Spleen (tissue), 11 donors: ENCODE measurements around the gene SHOC2. TPM values are rescaled to one million over a fixed set of nuclear protein-coding genes. Genes with fewer than 3 reads are reported as not detected.

ENCODE experiments used
- DNase-seq: peaks from one replicate; pipeline ENCODE4 v3.0.0-alpha.2; 2020
- H3K27ac ChIP-seq, 8 donors: fragments of 200-600 bp; sonication (generic) in 7 of 8; 1 replicate in 4 of 8; 2 replicates in 4 of 8; pipeline versions ENCODE4 v1.5.0 to v1.8.0; 2016 to 2021; ENCODE audit warnings: inconsistent platforms in 4 of 8, mild to moderate bottlenecking in 4 of 8, moderate library complexity in 1 of 8
- H3K27me3 ChIP-seq, 7 donors: fragments of 200-600 bp; sonication (generic) in 6 of 7; replicated peaks in 1 of 7; 1 replicate in 4 of 7; 2 replicates in 3 of 7; pipeline versions ENCODE4 v1.5.0 to v1.8.0; 2016 to 2021; ENCODE audit warnings: inconsistent platforms in 3 of 7, mild to moderate bottlenecking in 1 of 7
- H3K36me3 ChIP-seq, 6 donors: fragments of 200-600 bp; sonication (generic) in 5 of 6; 1 replicate in 4 of 6; 2 replicates in 2 of 6; pipeline versions ENCODE4 v1.5.0 to v1.8.0; 2016 to 2021; ENCODE audit warnings: inconsistent platforms in 2 of 6
- H3K4me1 ChIP-seq, 6 donors: fragments of 200-600 bp; sonication (generic) in 5 of 6; 1 replicate in 3 of 6; 2 replicates in 3 of 6; pipeline versions ENCODE4 v1.5.0 to v1.8.0; 2016 to 2021; ENCODE audit warnings: inconsistent platforms in 3 of 6
- H3K4me3 ChIP-seq, 8 donors: fragments of 200-600 bp; sonication (generic) in 7 of 8; 1 replicate in 4 of 8; 2 replicates in 4 of 8; pipeline versions ENCODE4 v1.5.0 to v1.8.0; 2016 to 2021; ENCODE audit warnings: inconsistent platforms in 4 of 8, mild to moderate bottlenecking in 4 of 8, moderate library complexity in 2 of 8
- H3K9me3 ChIP-seq, 8 donors: fragments of 200-600 bp; sonication (generic) in 7 of 8; 1 replicate in 4 of 8; 2 replicates in 4 of 8; pipeline versions ENCODE4 v1.5.0 to v1.8.0; 2016 to 2021; ENCODE audit warnings: inconsistent platforms in 4 of 8
- POLR2A ChIP-seq, 3 donors: fragments of 450-650 bp; IDR thresholded peaks; one replicate each; pipeline ENCODE4 v1.5.1; 2017; ENCODE audit warnings: antibody characterized with exemption in 3 of 3, mild to moderate bottlenecking in 1 of 3
- POLR2AphosphoS5 ChIP-seq, 3 donors: sonication (generic); formaldehyde crosslinking; IDR thresholded peaks; one replicate each; pipeline ENCODE4 v1.5.1; 2017; ENCODE audit warnings: antibody characterized with exemption in 3 of 3
- WGBS, 5 donors: extraction: QIAGEN DNeasy Blood & Tissue Kit in 3 of 5; methylation state at CpG; one replicate each; pipeline versions ENCODE4 v1.1.5 to v1.1.7; 2013 to 2018; 5-methylcytosine and 5-hydroxymethylcytosine counted together
- intact Hi-C: fragments of 100-400 bp; cut with DNase I; formaldehyde crosslinking; loops from one replicate; pipeline ENCODE4 v1.15.0; 2023; ENCODE audit warnings: low total_unique reads
- polyA plus RNA-seq, 3 donors: library from polyadenylated mRNA; stranded (reverse); fragments of 200-250 nt; gene quantifications; one replicate each; pipeline ENCODE4 v1.2.1, GENCODE V29; 2013
- total RNA-seq, 7 donors: library from RNA; depleted of rRNA in 3 of 7; stranded (reverse); fragments of >200 nt in 3 of 7; fragmentation: NEBNext Ultra II Directional in 4 of 7; extraction: Animal tissue kit (Norgen Biotek cat#: 25700) in 4 of 7; gene quantifications; one replicate each; pipeline versions ENCODE4 v1.1.0 to v1.2.1, GENCODE V29; 2016 to 2021
- TF ChIP-seq, protein P1 (sequence below), 11 experiments: fragments of 200-600 bp in 7 of 11; fragments of 450-650 bp in 4 of 11; sonication (generic) in 4 of 11; IDR thresholded peaks in 8 of 11; conservative IDR thresholded peaks in 3 of 11; 1 replicate in 7 of 11; 2 replicates in 4 of 11; pipeline versions ENCODE4 v1.4.0 to v1.8.0; 2016 to 2021; ENCODE audit warnings: antibody characterized with exemption in 11 of 11, inconsistent platforms in 4 of 11, mild to moderate bottlenecking in 1 of 11
- donor health status: healthy with polysubstance abuse.
- donor health status: DM: no; HTN: no; CAD: no; lungs with moderate emphysema.
- donor health status: DM: no; HTN: no; CAD: no.
- donor health status: Bipolar disorder and iron deficiency.
- donor health status: healthy.
- donor health status: DM: no; HTN: no; CAD: no.
- donor health status: DM: yes; HTN: yes; CAD: no.

Gene SHOC2
- total and polyA plus RNA-seq, 10 donors = 17.6 to 80.4 (median 64.6) TPM

- peak; percentile 97 for DNase-seq
- Histone ChIP-seq H3K36me3 (peaks cover 0 to 19% (median 1%) of the 10 kb centered on the region in 6 donors), H3K4me1 (peaks cover 54 to 88% (median 78%) of the 10 kb centered on the region in 6 donors), H3K27ac (peak overlapping the region; percentile 96 to 100 (median 99)), H3K9me3 (no peaks in the 10 kb centered on the region), H3K4me3 (peak overlapping the region; percentile 78 to 96 (median 90)), H3K27me3 (no peaks in the 10 kb centered on the region)
- 0% methylated on average over 34 to 70 of the region's 70 CpGs for WGBS, 5 donors
- TF ChIP-seq POLR2A (IDR thresholded peaks at IDR 0.05) (no peak), POLR2AphosphoS5 (IDR thresholded peaks at IDR 0.05) (peak in 2 of 3 donors; percentile 2 to 61)
- TF ChIP-seq, protein P1, sequence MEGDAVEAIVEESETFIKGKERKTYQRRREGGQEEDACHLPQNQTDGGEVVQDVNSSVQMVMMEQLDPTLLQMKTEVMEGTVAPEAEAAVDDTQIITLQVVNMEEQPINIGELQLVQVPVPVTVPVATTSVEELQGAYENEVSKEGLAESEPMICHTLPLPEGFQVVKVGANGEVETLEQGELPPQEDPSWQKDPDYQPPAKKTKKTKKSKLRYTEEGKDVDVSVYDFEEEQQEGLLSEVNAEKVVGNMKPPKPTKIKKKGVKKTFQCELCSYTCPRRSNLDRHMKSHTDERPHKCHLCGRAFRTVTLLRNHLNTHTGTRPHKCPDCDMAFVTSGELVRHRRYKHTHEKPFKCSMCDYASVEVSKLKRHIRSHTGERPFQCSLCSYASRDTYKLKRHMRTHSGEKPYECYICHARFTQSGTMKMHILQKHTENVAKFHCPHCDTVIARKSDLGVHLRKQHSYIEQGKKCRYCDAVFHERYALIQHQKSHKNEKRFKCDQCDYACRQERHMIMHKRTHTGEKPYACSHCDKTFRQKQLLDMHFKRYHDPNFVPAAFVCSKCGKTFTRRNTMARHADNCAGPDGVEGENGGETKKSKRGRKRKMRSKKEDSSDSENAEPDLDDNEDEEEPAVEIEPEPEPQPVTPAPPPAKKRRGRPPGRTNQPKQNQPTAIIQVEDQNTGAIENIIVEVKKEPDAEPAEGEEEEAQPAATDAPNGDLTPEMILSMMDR (IDR thresholded peaks at IDR 0.05 in 8 of 11, conservative IDR thresholded peaks at IDR 0.05 in 3 of 11) = peak in 3 of 11 experiments; percentile 3 to 36 (median 9)
- intact Hi-C loops = loop anchor here (5.0 kb wide), 1 partner anchor 70 kb away; no protein-coding TSS in a partner anchor
Observed at GRCh38 chr10:110872145-110872983, 47.0 kb upstream of the SHOC2 start.

DNA sequence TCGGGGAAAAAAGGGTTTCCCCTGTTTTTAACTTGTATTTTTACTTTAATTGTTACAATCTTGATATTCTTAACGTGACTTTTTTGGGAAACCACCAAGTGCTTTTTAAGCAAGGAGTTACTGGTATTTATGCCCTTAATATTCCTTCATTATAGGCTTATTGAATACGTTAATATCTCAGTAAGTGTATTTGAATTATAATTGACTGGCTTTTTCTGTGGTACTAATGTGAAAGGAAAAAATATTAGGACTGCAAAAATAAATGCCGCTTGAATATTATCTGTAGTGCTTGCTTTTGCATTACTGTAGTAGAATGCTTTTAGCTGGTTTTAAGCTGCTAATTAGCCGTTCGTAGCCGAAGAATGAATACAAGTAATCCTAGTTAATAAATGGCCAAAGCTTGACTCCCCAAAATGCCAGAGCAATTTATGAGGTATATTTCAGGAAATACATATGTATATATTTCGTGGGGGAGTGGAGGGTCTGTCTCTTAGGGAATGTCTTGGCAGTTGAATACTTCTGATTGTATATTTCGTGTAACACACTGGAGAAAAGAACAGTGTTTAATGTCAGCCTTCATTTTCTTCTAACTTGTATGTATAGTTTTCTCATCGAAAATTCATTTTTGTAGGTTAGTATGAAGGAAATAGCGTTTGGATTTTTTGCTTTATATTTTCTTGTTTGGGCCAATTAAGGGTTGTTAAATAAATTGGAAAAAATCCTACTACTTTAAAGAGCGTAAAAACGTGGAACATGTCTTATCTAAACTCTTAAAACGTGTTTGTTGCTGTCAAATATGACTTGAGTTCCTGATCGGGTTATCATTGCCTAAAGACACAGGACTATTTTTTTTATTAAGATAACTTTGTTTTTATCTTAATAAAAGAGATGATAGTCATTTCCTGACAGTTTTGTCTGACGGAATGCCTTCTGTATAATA lies 46.1 kb upstream of the SHOC2 start:
- no peak for DNase-seq
- H3K36me3 ChIP-seq = peaks cover 0 to 28% (median 8%) of the 10 kb centered on the region in 6 donors
- no peaks in the 10 kb centered on the region for H3K9me3 ChIP-seq
- H3K27me3 ChIP-seq = no peaks in the 10 kb centered on the region
- H3K4me1 ChIP-seq = peaks cover 48 to 88% (median 74%) of the 10 kb centered on the region in 6 donors
- intact Hi-C loops = loop anchor here (5.0 kb wide), 1 partner anchor 71 kb away; no protein-coding TSS in a partner anchor
- TF ChIP-seq, protein P1 (IDR thresholded peaks at IDR 0.05 in 8 of 11, conservative IDR thresholded peaks at IDR 0.05 in 3 of 11) = no peak
- TF ChIP-seq POLR2A (IDR thresholded peaks at IDR 0.05) (no peak), POLR2AphosphoS5 (IDR thresholded peaks at IDR 0.05) (no peak)
- H3K27ac ChIP-seq = peak overlapping the region; percentile 96 to 100 (median 99)
- 3 to 7% (median 5%) methylated on average over 16 of the region's 16 CpGs for WGBS, 5 donors
- H3K4me3 ChIP-seq = peak overlapping the region; percentile 78 to 96 (median 90)

DNA sequence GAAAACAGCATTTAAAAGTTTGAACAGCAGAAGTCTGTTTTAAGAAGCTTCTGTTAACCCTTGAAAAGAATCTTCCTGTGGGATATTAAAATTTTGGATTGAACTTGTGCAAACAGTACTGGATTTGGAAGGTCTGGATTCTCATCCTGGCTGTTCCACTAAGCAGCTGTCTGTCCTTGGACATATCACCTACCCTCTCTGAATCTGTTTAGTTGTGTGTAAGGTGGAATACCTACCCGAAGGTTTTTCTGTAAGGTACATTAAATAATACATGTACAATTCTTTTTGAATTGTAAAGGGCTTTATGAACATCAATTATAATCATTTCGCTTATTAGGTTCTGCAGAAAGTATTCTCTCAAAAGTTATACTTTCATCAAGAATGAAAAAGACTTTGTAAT lies 45.5 kb upstream of the SHOC2 start:
- peak overlapping the region; percentile 78 to 96 (median 90) for H3K4me3 ChIP-seq
- intact Hi-C loops = loop anchor here (5.0 kb wide), 1 partner anchor 72 kb away; no protein-coding TSS in a partner anchor
- peaks cover 41 to 88% (median 68%) of the 10 kb centered on the region in 6 donors for H3K4me1 ChIP-seq
- H3K27me3 ChIP-seq = no peaks in the 10 kb centered on the region
- TF ChIP-seq, protein P1 (IDR thresholded peaks at IDR 0.05 in 8 of 11, conservative IDR thresholded peaks at IDR 0.05 in 3 of 11) = no peak
- TF ChIP-seq POLR2A (IDR thresholded peaks at IDR 0.05) (no peak), POLR2AphosphoS5 (IDR thresholded peaks at IDR 0.05) (no peak)
- 47 to 65% (median 60%) methylated on average over 2 of the region's 2 CpGs for WGBS, 5 donors
- H3K27ac ChIP-seq = peak overlapping the region in 6 of 8 donors; percentile 34 to 100 (median 99)
- H3K36me3 ChIP-seq = peaks cover 0 to 35% (median 14%) of the 10 kb centered on the region in 6 donors
- H3K9me3 ChIP-seq = no peaks in the 10 kb centered on the region
- no peak for DNase-seq
